GM18858 (cell line): ENCODE data around the gene TBC1D22B.
"Not testable (repeated sequence)": the region's sequence is repeated elsewhere in the genome, so short reads cannot be mapped to it uniquely, and the experiment has no call there.

Experiments used
- ATAC-seq: cut with Tn5 transposase; IDR thresholded peaks from one replicate; pipeline ENCODE4 v1.9.1; 2021; ENCODE audit not compliant: unreplicated experiment

Gene TBC1D22B

GRCh38 chr6:37302086-37302686 lies 44.6 kb downstream of the TBC1D22B start:
- no peak for ATAC-seq

DNA sequence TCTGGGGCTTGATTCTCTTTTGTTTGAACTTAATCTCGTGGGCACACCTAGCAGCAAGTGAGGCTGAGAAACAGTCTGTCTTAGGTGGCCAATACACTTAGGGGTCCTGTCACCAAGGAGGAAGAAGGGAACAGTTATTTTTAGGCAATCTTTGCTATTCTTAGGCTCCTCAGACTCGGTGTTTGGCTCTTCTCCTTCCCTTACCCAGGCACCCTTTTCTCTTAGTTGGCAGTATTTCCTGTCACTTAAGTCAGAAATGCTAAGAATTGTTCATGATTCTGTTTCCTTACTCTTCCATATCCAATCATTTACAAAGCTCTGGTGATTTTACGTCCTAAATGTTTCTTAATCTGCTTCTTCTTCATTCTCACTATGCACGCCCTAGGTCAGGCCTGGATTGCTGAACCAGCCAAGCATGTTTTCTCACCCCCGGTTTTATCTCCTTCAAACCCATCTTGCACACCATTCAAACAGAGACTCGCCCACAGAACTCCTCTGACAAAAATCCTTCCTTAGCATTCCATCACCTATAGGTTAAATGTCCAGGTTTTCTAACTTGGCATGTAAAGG lies 45.6 kb downstream of the TBC1D22B start:
- no peak for ATAC-seq

- ATAC-seq, result no peak
Measured at GRCh38 chr6:37303891-37304503, 46.4 kb downstream of the TBC1D22B start.

GRCh38 chr6:37304766-37305165 lies 47.2 kb downstream of the TBC1D22B start:
- ATAC-seq, result no peak

- ATAC-seq, result no peak
Measured at GRCh38 chr6:37305841-37306425, 48.4 kb downstream of the TBC1D22B start.

- no peak for ATAC-seq
Measured at GRCh38 chr6:37306624-37307222, 49.2 kb downstream of the TBC1D22B start.

DNA sequence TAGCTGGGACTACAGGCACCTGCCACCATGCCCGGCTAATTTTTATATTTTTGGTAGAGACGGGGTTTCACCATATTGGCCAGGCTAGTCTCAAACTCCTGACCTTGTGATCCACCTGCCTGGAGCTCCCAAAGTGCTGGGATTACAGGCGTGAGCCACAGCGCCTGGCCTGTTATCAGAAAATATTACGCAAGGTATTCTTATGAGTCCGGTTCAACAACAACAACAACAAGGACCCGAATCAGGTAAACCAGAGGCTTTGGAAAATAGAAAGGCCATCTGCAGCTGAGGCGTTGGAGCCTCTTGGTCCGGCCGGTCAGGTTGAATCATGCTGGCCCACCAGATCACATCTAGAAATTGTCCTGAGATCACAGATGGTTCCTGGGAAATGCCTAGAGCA lies 49.9 kb downstream of the TBC1D22B start:
- ATAC-seq, result not testable (repeated sequence)

GRCh38 chr6:37308069-37308815 lies 50.7 kb downstream of the TBC1D22B start:
- no peak for ATAC-seq

DNA sequence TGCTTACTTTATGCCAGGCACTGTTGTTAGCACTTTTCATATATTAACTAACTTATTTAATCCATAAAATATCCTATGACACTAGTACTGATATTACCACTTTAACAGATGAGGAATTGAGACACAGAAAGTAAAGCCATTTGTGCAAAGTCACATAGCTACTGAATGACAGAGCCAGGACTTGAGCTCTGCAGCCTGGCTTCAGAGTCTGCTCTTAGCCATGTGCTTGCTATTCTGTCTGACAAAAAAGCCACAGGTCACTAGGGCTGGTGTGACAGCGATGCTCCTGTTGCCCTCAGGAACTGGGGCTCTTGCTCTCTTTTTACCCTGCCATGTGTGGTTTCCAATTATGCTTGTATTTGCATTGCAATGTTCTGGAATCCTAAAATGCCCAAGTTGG lies 51.5 kb downstream of the TBC1D22B start:
- ATAC-seq, result no peak

DNA sequence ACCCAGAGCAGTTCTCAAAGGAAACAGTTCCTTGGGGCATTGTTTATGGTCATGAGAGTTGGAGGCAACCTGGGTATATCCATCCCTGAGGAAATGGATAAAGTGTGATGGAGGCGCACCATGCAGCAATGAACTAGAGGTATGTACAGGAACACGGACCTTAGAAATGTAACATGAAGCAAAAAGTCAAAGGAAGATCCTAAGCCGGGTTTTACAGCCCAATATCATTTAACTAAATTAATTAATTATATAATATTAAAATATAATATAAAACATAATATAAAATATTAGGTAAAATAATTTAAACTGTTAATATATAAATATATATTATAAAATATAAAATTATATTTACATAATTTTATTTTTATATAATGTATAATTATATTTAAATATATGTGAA lies 52.1 kb downstream of the TBC1D22B start:
- no peak for ATAC-seq

DNA sequence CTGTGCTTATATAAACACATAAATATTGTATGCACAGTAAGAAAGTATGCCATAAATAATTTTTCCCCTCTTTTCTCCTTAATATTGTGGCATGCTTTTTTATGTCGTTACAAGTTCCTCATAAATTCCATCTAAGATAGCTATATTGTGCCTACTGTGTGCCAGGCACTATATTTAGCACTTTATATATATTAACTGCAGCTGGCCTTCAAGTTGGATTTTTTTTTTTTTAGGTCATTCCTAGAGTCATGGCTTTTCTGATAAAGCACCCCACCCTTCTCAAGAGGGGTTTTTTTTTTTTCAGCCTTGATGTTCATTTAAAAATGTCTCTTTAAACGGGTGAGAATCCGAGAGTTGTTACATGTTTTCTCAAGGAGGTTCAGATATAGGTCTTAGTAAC lies 53.4 kb downstream of the TBC1D22B start:
- no peak for ATAC-seq

GRCh38 chr6:37311741-37312473 lies 54.3 kb downstream of the TBC1D22B start:
- ATAC-seq, result no peak

GRCh38 chr6:37313723-37314486 lies 56.3 kb downstream of the TBC1D22B start:
- no peak for ATAC-seq

- ATAC-seq, result no peak
Measured at GRCh38 chr6:37314487-37315156, 57.0 kb downstream of the TBC1D22B start.

GRCh38 chr6:37315157-37315515 lies 57.6 kb downstream of the TBC1D22B start:
- ATAC-seq, result no peak

DNA sequence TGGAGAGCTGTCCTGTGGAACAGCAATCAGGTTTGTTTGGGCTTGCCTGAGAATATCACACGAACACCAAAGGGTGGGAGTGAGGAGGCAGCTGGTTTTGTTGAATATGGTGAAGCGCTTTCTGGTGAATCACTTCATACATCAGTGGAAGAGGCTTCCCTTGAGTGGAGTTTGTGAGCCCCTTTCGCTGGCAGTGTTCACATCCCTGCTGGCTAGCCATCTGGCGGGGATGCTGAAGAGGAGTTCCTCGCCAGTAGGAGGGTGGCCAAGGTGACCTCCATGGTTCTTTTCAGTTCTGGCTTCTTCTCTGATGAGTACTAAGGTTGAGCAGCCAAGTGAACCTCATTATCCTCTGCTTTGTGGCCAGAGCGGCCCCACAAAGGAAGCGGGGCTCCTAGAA lies 58.5 kb downstream of the TBC1D22B start:
- no peak for ATAC-seq

GRCh38 chr6:37317312-37318038 lies 59.9 kb downstream of the TBC1D22B start:
- ATAC-seq, result no peak

- no peak for ATAC-seq
Measured at GRCh38 chr6:37319156-37319555, 61.6 kb downstream of the TBC1D22B start.
